NCI-H128 (cell line): Measurements from ENCODE around the gene CCDC102A.
"Not testable (repeated sequence)": the region's sequence is repeated elsewhere in the genome, so short reads cannot be mapped to it uniquely, and the experiment has no call there.

Experiments
- DNase-seq: peaks from one replicate; lab custom pipeline; 2025; ENCODE audit not compliant: unreplicated experiment; lab: John Stamatoyannopoulos, UW

The CCDC102A gene

DNA sequence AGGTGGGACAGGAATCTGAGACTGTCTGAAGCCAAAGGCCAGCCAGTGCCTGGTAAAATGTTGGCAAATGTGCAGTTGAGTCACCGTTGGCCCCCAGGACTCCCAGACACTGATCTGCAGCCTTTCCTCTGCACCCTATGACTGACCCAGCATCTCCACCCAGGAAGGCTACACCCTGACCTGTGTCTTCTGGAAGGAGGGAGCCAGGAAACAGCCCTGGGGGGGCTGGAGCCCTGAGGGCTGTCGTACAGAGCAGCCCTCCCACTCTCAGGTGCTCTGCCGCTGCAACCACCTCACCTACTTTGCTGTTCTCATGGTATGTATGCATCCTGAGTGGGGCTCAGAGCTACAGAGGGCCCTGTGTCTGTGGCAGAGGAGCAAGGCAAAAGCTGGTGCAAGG lies 30.1 kb upstream of the CCDC102A start:
- no peak for DNase-seq

DNA sequence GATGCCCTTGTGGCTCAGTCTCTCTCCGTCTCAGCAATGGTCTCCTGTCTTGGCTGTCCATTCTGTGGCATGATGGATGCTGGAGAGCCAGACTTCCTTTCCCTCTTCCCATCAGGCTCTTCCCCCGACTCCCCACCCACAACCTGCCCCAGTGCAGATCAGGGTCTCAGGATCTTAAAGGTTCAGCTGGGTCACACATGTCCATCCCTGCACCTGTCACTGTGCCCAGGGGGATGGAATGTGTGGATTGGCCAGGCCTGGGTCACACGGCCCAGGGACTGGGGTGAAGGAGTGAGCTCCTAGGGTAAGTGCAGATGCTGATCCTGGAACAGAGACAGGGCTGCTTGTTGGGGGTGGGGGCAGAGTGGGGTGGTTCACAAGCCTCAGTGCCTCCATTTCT lies 29.1 kb upstream of the CCDC102A start:
- no peak for DNase-seq

DNA sequence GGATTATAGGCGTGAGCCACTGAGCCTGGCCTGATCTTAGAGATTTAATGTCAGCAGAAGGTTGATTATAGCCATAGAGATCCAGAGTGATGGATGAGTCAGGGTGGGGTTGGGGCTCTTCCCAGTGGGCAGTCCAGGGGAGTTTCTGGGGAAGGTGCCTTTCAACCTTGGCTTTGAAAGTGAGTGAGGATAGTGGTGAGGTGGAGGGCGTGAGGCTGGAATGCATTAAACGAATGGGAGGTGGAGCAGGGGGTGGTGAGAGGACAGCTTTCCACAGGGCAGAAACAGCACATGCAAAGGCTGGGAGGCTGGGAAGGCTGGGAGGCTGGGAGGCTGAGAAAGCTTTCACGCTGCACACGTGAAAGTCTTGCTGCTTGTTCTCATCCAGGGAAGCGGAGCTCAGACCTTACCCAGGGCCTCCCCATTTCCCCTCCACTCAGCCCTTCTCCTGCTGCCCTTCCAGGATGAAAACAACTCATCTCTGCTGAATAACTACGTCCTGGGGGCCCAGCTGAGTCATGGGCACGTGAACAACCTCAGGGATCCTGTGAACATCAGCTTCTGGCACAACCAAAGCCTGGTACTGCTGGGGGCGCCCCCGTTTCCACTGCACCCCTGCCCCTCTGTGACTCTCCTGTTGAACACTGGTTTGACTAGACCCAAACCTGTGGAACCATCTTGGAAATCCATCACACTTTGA lies 28.4 kb upstream of the CCDC102A start:
- no peak for DNase-seq

DNA sequence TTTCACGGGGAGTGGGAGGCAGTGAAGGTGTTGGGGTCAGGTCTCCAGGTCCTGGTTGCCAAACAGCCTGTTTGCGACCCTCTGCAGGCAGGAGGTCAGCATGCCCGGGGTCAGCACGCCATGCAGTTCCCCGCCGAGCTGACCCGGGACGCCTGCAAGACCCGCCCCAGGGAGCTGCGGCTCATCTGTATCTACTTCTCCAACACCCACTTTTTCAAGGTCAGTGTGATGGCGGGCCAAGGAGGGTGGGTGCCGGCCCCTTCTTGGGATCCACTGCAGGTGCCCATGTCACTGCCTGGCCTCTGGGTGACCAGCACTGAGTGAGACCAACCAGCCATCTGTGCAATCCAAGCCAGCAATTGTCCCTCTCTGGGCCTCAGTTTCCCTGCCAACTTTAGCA lies 27.4 kb upstream of the CCDC102A start:
- no peak for DNase-seq

GRCh38 chr16:57563487-57563750 lies 27.0 kb upstream of the CCDC102A start:
- DNase-seq, result no peak

DNA sequence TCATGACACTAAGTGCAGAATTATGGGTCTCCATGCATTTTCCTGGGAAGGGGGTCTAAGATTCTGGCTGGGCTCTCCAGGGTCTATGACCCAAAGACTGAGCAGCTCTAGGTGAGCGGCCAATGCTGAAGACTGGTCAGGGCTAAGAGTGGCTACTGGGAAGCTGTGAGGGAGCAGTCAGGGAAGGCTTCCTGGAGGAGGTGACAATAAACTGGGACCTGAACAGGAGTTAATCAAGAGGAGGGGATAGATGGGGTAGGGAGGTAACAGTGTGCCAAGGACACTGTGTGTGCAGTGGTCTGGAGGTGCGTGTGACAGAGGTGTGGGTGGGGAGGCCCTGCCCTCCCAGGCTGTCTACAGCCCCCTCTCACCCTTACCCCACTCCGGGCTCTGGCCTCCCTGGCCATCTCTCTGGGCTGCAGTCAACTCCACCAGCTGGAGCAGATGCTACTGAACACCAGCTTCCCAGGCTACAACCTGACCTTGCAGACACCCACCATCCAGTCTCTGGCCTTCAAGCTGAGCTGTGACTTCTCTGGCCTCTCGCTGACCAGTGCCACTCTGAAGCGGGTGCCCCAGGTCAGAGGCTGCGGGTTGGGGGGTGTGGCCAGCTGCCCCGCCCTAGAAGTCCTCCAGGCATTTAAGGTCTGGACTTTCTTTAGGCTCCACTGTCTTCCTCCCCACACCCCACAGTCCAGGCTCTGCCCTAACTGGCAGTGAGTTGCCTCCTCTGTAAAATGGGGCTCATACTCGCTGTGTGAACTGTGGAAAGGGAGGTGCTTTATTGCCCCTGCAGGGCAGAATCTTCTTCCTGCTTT lies 26.5 kb upstream of the CCDC102A start:
- DNase-seq, result no peak

DNA sequence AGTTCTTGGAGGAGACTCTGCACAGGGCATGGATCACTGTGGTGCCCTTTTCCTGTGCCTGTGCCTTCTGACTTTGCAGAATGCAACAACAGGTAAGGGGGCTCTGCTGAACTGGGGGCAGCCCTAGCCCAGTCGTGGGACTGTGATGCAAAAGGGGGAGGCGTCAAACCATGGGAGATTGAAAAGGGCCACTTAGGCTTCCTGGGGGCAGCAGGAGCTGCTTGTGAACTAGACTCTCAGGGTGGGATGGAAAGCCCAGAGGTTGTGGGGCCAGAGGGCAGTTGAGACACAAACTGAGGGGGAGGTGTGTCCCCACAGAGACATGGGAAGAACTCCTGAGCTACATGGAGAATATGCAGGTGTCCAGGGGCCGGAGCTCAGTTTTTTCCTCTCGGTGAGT lies 25.7 kb upstream of the CCDC102A start:
- no peak for DNase-seq

GRCh38 chr16:57559072-57559790 lies 22.9 kb upstream of the CCDC102A start:
- DNase-seq, result no peak

GRCh38 chr16:57556941-57557541 lies 20.7 kb upstream of the CCDC102A start:
- no peak for DNase-seq

DNA sequence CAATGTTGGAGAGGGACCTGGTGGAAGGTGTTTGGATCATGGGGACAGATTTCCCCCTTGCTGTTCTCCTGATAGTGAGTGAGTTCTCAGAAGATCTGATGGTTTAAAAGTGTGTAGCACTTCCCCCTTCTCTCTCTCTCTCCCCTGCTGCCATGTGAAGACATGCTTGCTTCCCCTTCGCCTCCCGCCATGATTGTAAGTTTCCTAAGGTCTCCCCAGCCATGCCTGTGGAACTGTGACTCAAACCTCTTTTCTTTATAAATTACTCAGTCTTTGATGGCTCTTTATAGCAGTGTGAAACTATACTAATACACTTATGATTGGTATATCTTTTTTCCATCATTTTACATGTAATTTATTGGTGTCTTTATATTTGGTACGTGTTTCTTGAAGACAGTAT lies 19.5 kb upstream of the CCDC102A start:
- DNase-seq, result no peak

GRCh38 chr16:57551057-57551456 lies 14.7 kb upstream of the CCDC102A start:
- DNase-seq, result no peak

GRCh38 chr16:57549730-57550129 lies 13.4 kb upstream of the CCDC102A start:
- DNase-seq, result no peak

GRCh38 chr16:57548408-57548807 lies 12.0 kb upstream of the CCDC102A start:
- no peak for DNase-seq

GRCh38 chr16:57547524-57547923 lies 11.2 kb upstream of the CCDC102A start:
- not testable (repeated sequence) for DNase-seq

GRCh38 chr16:57544124-57544653 lies 7.8 kb upstream of the CCDC102A start:
- DNase-seq, result no peak

DNA sequence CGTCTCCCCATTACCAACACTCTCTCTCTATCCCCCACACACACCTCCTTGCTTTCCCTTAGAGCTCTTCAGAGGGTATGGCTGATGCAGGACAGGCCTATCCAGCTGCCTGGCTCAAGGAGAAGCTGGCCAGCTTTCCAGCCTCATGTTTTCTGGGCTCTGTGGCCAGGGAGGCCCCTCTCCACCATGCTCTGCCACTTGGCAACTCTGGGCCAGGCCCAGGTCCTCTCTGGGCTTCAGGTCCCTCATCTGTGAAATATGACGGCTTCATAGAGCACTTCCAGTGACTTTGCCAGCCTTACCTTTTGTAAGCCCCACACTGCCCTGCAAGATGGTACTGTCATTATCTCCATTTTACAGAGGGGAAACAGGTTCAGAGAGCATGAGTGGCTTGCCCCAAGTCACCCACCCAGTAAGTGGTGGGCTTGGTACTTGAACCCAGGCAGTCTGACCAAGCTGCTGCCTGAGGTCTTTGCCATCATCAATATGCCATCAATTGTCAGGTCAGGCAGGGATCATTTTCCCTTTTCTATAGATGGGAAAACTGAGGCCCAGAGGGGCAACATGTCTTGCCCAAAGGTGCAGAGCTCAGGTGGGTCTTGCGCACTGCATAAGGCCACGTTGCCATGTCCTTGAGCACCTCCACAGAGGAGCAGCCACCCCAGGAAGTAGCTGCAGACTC lies 5.5 kb upstream of the CCDC102A start:
- DNase-seq, result no peak

- DNase-seq, result no peak
Measured at GRCh38 chr16:57540906-57541753, 4.8 kb upstream of the CCDC102A start.

GRCh38 chr16:57540387-57540786 lies 4.0 kb upstream of the CCDC102A start:
- DNase-seq, result no peak

DNA sequence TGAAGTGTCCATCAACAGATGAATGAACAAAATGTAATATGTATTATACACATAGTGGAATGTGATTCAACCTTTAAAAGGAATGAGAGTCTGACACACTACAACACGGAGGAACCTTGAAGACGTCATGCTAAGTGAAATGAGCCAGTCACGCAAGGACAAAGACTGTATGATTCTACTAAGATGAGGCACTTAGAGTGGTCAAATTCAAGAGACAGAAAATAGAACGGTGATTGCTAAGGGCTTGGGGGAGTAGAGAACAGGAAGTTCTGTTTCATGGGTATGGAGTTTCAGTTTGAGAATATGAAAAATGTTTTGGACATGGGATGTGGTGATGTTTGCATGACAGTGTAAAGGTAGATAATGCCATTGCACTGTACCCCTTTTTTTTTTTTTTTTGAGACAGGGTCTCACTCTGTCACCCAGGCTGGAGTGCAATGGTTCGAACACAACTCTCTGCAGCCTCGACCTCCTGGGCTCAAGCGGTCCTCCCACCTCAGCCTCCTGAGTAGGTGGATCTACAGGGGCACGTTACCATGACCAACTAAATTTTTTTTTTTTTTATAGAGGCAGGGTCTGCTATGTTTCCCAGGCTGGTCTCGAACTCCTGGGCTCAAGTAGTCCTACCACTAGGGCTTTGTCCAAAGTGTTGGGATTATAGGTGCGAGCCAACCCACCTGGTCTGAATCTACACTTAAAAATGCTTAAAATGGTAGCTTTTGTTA lies 2.9 kb upstream of the CCDC102A start:
- DNase-seq, result no peak
